Fibroblast of pulmonary artery (primary cell): ENCODE results near the gene TMEM239.

Source experiments
- DNase-seq: peaks from one replicate; pipeline ENCODE4 v3.0.0-alpha.2; 2010; ENCODE audit warnings: low read depth
- H3K4me3 ChIP-seq: replicated peaks from 2 replicates; pipeline ENCODE4 v1.5.1; 2011; ENCODE audit warnings: low read depth, mild to moderate bottlenecking, control low read depth, low read length, moderate library complexity
- CTCF ChIP-seq: IDR thresholded peaks from 2 replicates; pipeline ENCODE4 v1.5.1; 2011; ENCODE audit warnings: mild to moderate bottlenecking, control low read depth, low read length, inconsistent platforms; ENCODE audit errors: missing control alignments

TMEM239 gene

GRCh38 chr20:2847802-2848201, 31.6 kb downstream of the TMEM239 start:
- TF ChIP-seq CTCF: no peak
- H3K4me3 ChIP-seq: no peak overlapping the region
- no peak for DNase-seq

- no peak for TF ChIP-seq CTCF
- DNase-seq: no peak
- H3K4me3 ChIP-seq: no peak overlapping the region
Observed at GRCh38 chr20:2849529-2849928, 33.4 kb downstream of the TMEM239 start.

GRCh38 chr20:2851086-2851485, 34.9 kb downstream of the TMEM239 start:
- DNase-seq: no peak
- H3K4me3 ChIP-seq: no peak overlapping the region
- no peak for TF ChIP-seq CTCF

- no peak for DNase-seq
- TF ChIP-seq CTCF: no peak
- H3K4me3 ChIP-seq: no peak overlapping the region
Observed at GRCh38 chr20:2858591-2858990, 42.4 kb downstream of the TMEM239 start.

- DNase-seq: peak; percentile 33
- no peak for TF ChIP-seq CTCF
- H3K4me3 ChIP-seq: no peak overlapping the region
Observed at GRCh38 chr20:2859330-2860121, 43.4 kb downstream of the TMEM239 start.

- TF ChIP-seq CTCF: no peak
- DNase-seq: no peak
- no peak overlapping the region for H3K4me3 ChIP-seq
Observed at GRCh38 chr20:2864626-2865025, 48.5 kb downstream of the TMEM239 start.

- H3K4me3 ChIP-seq: no peak overlapping the region
- TF ChIP-seq CTCF: no peak
- DNase-seq: no peak
Observed at GRCh38 chr20:2865101-2865500, 48.9 kb downstream of the TMEM239 start.
